ENCODE data around the gene DNAJC5.

DNA sequence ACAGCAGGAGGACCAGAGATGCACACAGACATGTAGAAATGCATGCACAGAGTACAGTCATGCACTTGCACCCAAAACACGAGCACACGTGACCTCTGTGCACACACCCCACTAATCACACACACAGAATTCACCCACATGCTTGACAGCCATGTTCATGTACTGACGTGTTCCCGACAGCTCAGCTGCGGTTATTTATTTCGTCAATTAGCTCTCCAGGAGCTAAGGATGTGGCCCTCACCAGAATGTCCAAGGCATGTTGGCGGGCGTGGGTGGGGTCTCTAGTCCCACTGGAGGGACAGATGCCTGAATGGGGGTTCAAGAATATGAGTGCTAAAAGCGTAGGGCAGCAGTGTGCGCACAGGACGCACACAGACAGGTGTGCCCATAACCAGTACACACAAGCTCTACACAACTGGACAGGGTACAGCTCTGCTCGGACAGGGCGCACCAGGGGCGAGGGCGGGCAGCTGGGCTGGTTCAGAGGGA lies 85.4 kb downstream of the DNAJC5 start:
- TF ChIP-seq, protein P1, sequence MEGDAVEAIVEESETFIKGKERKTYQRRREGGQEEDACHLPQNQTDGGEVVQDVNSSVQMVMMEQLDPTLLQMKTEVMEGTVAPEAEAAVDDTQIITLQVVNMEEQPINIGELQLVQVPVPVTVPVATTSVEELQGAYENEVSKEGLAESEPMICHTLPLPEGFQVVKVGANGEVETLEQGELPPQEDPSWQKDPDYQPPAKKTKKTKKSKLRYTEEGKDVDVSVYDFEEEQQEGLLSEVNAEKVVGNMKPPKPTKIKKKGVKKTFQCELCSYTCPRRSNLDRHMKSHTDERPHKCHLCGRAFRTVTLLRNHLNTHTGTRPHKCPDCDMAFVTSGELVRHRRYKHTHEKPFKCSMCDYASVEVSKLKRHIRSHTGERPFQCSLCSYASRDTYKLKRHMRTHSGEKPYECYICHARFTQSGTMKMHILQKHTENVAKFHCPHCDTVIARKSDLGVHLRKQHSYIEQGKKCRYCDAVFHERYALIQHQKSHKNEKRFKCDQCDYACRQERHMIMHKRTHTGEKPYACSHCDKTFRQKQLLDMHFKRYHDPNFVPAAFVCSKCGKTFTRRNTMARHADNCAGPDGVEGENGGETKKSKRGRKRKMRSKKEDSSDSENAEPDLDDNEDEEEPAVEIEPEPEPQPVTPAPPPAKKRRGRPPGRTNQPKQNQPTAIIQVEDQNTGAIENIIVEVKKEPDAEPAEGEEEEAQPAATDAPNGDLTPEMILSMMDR (optimal IDR thresholded peaks at IDR 0.05 in 1 of 3, IDR thresholded peaks at IDR 0.05 in 1 of 3, conservative IDR thresholded peaks at IDR 0.05 in 1 of 3; ENCODE audit: extremely low read depth in 1 of 3, insufficient read depth in 2 of 3, low read length in 3 of 3): no peak
- TF ChIP-seq EZH2 (IDR thresholded peaks at IDR 0.05; ENCODE audit: low read length): no peak
